ENCODE measurements around the gene TESK2.

TESK2 gene

DNA sequence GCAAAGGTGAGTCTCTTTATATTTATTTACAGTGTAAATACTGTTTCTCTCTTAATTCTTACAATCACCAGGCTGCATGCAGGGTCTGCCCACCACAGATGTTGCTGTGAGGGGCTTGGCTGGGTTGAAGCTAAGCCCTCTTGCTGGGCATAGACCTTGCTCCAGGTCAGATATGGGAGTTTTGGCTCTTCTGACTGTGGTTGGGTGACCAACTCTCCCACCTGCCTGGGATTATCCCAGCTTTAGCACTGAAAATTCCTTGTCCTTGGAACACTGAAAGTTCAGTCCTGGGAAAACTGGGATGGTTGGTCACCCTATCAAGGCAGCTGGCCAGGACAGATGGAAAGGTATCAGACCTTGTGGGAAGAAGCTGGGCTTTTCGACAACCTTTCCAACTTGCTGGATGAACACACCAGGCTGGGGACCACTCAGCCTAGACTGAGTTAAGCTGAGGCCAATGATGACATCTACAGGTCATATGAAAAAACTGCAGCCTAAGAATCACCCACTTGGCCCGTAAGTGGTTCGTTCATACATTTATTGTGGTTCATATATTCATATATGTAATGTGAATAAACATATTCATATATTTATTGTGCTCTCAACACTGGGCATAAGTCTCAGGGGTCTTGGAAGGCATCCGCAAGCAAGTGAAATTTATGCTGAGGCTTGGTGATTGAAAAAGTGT lies 190.8 kb downstream of the TESK2 start:
- peak; percentile 25 for DNase-seq

GRCh38 chr1:45299296-45299695 lies 191.7 kb downstream of the TESK2 start:
- DNase-seq, result no peak

- DNase-seq, result no peak
Observed at GRCh38 chr1:45297666-45298356, 193.2 kb downstream of the TESK2 start.

Data from activated CD8-positive, alpha-beta memory T cell treated with anti-CD3 and anti-CD28 coated beads, Interleukin-2, amount 50 U/mL, for 4 hours (primary cell).